BJ (cell line): ENCODE data around the gene RHEB. TPM values are rescaled to one million over a fixed set of nuclear protein-coding genes. Genes with fewer than 3 reads are reported as not detected.

Experiments used
- CTCF ChIA-PET: fragments of 350-600 bp; formaldehyde crosslinking; extraction: SDS; loops from one replicate; lab custom pipeline; 2021; ENCODE audit warnings: antibody characterized with exemption, inconsistent platforms; lab: Yijun Ruan, JAX
- POLR2A ChIA-PET: fragments of 300-600 bp; sonication (Branson Sonifier 250); formaldehyde crosslinking; extraction: SDS; loops from one replicate; lab custom pipeline; 2021; ENCODE audit warnings: antibody characterized with exemption; lab: Charles Lee
- DNase-seq: peaks from one replicate; pipeline ENCODE4 v3.0.0-alpha.2; 2011; ENCODE audit warnings: low read depth
- H3K27me3 ChIP-seq: 2 replicates; pipeline ENCODE4 v1.6.0; 2011; ENCODE audit warnings: low read length; ENCODE audit not compliant: control insufficient read depth, insufficient read depth
- H3K36me3 ChIP-seq: 2 replicates; pipeline ENCODE4 v1.5.1; 2011; ENCODE audit warnings: low read length; ENCODE audit not compliant: control insufficient read depth, insufficient read depth
- H3K4me3 ChIP-seq: 2 replicates; pipeline ENCODE4 v1.5.1; 2011; ENCODE audit warnings: low read depth, mild to moderate bottlenecking, control low read depth, low read length
- CTCF ChIP-seq: IDR thresholded peaks from 2 replicates; pipeline ENCODE4 v1.5.1; 2011; ENCODE audit warnings: low read depth, mild to moderate bottlenecking, control low read depth, inconsistent platforms, low read length, moderate library complexity; ENCODE audit not compliant: insufficient read depth
- polyA plus RNA-seq: library from polyadenylated mRNA; depleted of rRNA; stranded (reverse); fragments of >200 nt; gene quantifications from 2 replicates; pipeline ENCODE4 v1.2.3, GENCODE V29; 2011

RHEB gene
- polyA plus RNA-seq, 1 experiment = 45.4 TPM

- H3K36me3 ChIP-seq = no peaks in the 10 kb centered on the region
- H3K27me3 ChIP-seq = peaks cover 13% of the 10 kb centered on the region
- ChIA-PET POLR2A (no interaction called here), CTCF (interaction anchor here (0.8 to 4.1 kb wide), 3 partner anchors 12 to 69 kb away, joined by 3 to 37 read pairs (median 11); no protein-coding TSS in a partner anchor)
- no peak overlapping the region for H3K4me3 ChIP-seq
- no peak for TF ChIP-seq CTCF
- DNase-seq = no peak
These were observed 83.7 kb downstream of the RHEB start for GRCh38 chr7:151435971-151436370.

GRCh38 chr7:151435103-151435916 is 84.4 kb downstream of the RHEB start:
- Histone ChIP-seq H3K4me3 (no peak overlapping the region), H3K27me3 (peaks cover 11% of the 10 kb centered on the region), H3K36me3 (no peaks in the 10 kb centered on the region)
- DNase-seq = no peak
- CTCF ChIA-PET = interaction anchor here (4.1 kb wide), 1 partner anchor 13 kb away, joined by 37 read pairs; no protein-coding TSS in a partner anchor
- TF ChIP-seq CTCF = no peak
- POLR2A ChIA-PET = no interaction called here

- TF ChIP-seq CTCF = no peak
- Histone ChIP-seq H3K27me3 (peaks cover 8% of the 10 kb centered on the region; the same call in 1 of the 2 replicates), H3K36me3 (no peaks in the 10 kb centered on the region), H3K4me3 (no peak overlapping the region)
- CTCF ChIA-PET = no interaction called here
- no peak for DNase-seq
- POLR2A ChIA-PET = no interaction called here
These were observed 85.1 kb downstream of the RHEB start for GRCh38 chr7:151434549-151434948.

- Histone ChIP-seq H3K36me3 (no peaks in the 10 kb centered on the region), H3K27me3 (peaks cover 3% of the 10 kb centered on the region; the same call in 1 of the 2 replicates), H3K4me3 (no peak overlapping the region)
- ChIA-PET CTCF (interaction anchor here (0.6 to 1.1 kb wide), 4 partner anchors 65 to 323 kb away, joined by 3 read pairs; no protein-coding TSS in a partner anchor), POLR2A (no interaction called here)
- DNase-seq = no peak
- TF ChIP-seq CTCF = no peak
These were observed 85.8 kb downstream of the RHEB start for GRCh38 chr7:151433721-151434400.
